Measurements from ENCODE around the gene NIM1K. TPM values are rescaled to one million over a fixed set of nuclear protein-coding genes. Genes with fewer than 3 reads are reported as not detected.

The NIM1K gene
- total and polyA plus RNA-seq, 3 donors from 2014 or later: 0.68 to 1.1 (median 0.79) TPM

DNA sequence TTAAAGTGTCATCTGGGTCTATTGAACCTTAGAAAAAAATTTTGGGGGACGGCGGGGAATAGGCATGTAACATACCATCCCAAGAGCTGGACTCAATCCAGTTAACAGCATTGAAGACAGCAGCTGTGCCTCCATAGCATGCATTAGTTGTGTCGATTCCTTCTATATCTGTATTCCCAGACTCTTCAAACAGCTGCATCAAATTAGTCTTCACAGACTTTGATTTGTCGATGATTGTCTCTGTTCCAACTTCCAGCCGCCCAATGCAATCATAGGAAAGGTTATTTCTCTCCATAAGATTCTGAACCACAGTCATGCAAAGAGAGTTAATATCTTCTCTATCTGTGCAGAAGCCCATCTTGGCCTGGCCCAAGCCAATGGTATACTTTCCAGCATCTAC, 106.4 kb downstream of the NIM1K start:
- no peak overlapping the region for H3K4me3 ChIP-seq
- intact Hi-C loops (cut with DNase I; ENCODE audit: low total_unique reads): no loop called here
- no peaks in the 10 kb centered on the region for H3K36me3 ChIP-seq (ENCODE audit: low read depth, missing control alignments)
- no peaks in the 10 kb centered on the region for H3K9me3 ChIP-seq
- TF ChIP-seq, protein P1, sequence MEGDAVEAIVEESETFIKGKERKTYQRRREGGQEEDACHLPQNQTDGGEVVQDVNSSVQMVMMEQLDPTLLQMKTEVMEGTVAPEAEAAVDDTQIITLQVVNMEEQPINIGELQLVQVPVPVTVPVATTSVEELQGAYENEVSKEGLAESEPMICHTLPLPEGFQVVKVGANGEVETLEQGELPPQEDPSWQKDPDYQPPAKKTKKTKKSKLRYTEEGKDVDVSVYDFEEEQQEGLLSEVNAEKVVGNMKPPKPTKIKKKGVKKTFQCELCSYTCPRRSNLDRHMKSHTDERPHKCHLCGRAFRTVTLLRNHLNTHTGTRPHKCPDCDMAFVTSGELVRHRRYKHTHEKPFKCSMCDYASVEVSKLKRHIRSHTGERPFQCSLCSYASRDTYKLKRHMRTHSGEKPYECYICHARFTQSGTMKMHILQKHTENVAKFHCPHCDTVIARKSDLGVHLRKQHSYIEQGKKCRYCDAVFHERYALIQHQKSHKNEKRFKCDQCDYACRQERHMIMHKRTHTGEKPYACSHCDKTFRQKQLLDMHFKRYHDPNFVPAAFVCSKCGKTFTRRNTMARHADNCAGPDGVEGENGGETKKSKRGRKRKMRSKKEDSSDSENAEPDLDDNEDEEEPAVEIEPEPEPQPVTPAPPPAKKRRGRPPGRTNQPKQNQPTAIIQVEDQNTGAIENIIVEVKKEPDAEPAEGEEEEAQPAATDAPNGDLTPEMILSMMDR (IDR thresholded peaks at IDR 0.05): no peak
- no peak for TF ChIP-seq POLR2A (IDR thresholded peaks at IDR 0.05)
- H3K27ac ChIP-seq: no peak overlapping the region
- H3K4me1 ChIP-seq: no peaks in the 10 kb centered on the region
- WGBS, 2 donors: 82 to 84% methylated on average over 5 of the region's 5 CpGs
- no peak for DNase-seq
- H3K27me3 ChIP-seq: no peaks in the 10 kb centered on the region

DNA sequence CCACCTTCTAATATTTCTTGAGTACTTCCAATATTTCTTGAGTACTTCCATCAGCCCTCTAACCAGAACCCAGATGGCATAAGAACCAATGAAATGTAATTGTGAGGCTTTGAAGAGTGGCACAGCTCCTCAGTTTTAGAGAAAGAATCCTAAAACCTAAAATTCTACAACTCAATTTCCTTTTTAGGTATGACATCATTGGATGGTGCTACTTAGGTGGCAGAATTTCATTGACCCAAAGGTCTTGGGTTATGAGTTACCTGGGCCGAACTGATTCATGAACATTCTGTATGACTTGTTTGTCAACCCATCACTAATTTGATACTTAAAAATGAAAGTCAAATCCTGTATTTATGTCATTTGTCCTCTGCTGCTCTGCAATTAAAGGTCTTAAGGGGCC, 108.1 kb downstream of the NIM1K start:
- no peaks in the 10 kb centered on the region for H3K4me1 ChIP-seq
- intact Hi-C loops (cut with DNase I; ENCODE audit: low total_unique reads): no loop called here
- WGBS, 2 donors: 79 to 88% methylated on average over 1 of the region's 1 CpG

DNA sequence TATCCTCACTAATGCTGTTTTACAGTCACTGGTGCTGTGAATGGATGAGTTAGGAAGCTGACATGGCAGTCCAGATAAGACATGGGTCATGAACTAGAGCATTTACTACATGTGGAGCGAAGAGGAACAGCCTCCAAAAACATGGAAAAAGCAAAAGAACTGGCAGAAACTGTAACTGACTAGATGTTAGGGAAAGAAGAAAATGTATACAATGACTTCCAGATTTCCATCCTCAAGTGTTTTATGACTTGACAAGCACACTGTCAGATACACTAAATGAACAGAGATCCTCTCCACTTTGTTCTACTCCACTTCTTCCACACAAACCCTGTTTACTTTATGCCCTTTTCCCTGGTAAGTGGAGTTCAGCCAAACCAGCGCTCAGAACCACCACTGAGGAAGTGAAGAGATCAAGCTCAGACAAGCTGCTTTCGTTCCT, 109.6 kb downstream of the NIM1K start:
- WGBS, 2 donors: 77 to 80% methylated on average over 3 of the region's 3 CpGs
- DNase-seq: no peak
- H3K27ac ChIP-seq: no peak overlapping the region

More for the DNA sequence above, 108.1 kb downstream of the NIM1K start:
- H3K4me3 ChIP-seq: no peak overlapping the region
- H3K27me3 ChIP-seq: no peaks in the 10 kb centered on the region
- H3K9me3 ChIP-seq: no peaks in the 10 kb centered on the region
- H3K36me3 ChIP-seq (ENCODE audit: low read depth, missing control alignments): no peaks in the 10 kb centered on the region
- DNase-seq: no peak
- H3K27ac ChIP-seq: no peak overlapping the region
- TF ChIP-seq POLR2A (IDR thresholded peaks at IDR 0.05): no peak
- TF ChIP-seq, protein P1 (IDR thresholded peaks at IDR 0.05): no peak

DNA sequence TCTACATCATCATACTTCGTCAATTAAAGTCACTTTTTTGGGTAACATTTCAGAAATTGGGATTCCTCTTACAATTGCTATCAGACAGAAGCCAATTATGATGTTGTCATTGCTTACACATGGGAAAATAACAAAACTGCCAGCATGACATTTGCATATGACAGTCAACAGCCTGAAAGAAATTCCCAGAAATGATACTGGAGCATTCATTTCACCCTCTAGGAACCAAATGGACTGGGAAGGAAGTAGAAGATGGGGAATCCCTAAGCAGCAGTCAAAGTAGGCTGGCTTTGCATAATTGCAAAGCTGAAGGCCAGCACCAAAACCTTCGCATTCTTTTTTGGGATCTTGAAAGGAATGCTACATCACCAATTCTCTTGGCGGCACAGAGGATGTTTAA, 110.5 kb downstream of the NIM1K start:
- WGBS, 2 donors: 92 to 98% methylated on average over 3 of the region's 3 CpGs
- DNase-seq: no peak
- Histone ChIP-seq H3K27me3 (no peaks in the 10 kb centered on the region), H3K4me3 (no peak overlapping the region), H3K36me3 (ENCODE audit: low read depth, missing control alignments) (no peaks in the 10 kb centered on the region), H3K9me3 (no peaks in the 10 kb centered on the region), H3K27ac (no peak overlapping the region), H3K4me1 (no peaks in the 10 kb centered on the region)
- TF ChIP-seq, protein P1 (IDR thresholded peaks at IDR 0.05): no peak
- TF ChIP-seq POLR2A (IDR thresholded peaks at IDR 0.05): no peak
- intact Hi-C loops (cut with DNase I; ENCODE audit: low total_unique reads): no loop called here

More for the DNA sequence above, 109.6 kb downstream of the NIM1K start:
- intact Hi-C loops (cut with DNase I; ENCODE audit: low total_unique reads): no loop called here
- TF ChIP-seq POLR2A (IDR thresholded peaks at IDR 0.05): no peak
- Histone ChIP-seq H3K4me1 (no peaks in the 10 kb centered on the region), H3K36me3 (ENCODE audit: low read depth, missing control alignments) (no peaks in the 10 kb centered on the region), H3K9me3 (no peaks in the 10 kb centered on the region), H3K27me3 (no peaks in the 10 kb centered on the region), H3K4me3 (no peak overlapping the region)

DNA sequence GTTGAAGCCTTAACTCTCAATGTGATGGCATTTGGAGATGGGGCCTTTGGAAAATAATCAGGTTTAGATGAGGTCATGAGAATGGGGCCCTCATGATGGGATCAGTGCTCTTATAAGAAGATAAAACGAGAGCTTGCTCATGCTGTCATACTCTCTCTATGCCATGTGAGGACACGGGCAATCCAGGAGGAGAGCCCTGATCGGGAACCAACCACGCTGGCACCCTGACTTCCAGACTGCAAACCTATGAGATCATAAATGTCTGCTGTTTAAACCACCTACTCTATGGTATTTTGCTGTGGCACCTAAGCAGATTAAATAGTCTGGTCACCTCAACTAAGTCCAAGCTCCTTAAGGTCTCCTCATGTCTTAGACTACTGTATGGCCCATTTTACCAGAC, 111.2 kb downstream of the NIM1K start:
- TF ChIP-seq, protein P1 (IDR thresholded peaks at IDR 0.05): no peak
- no peak for TF ChIP-seq POLR2A (IDR thresholded peaks at IDR 0.05)
- intact Hi-C loops (cut with DNase I; ENCODE audit: low total_unique reads): no loop called here
- H3K36me3 ChIP-seq (ENCODE audit: low read depth, missing control alignments): no peaks in the 10 kb centered on the region
- WGBS, 2 donors: 88 to 90% methylated on average over 4 of the region's 4 CpGs
- no peaks in the 10 kb centered on the region for H3K4me1 ChIP-seq
- H3K4me3 ChIP-seq: no peak overlapping the region
- H3K9me3 ChIP-seq: no peaks in the 10 kb centered on the region
- no peaks in the 10 kb centered on the region for H3K27me3 ChIP-seq
- no peak overlapping the region for H3K27ac ChIP-seq
- no peak for DNase-seq

Measured in testis (tissue), 3 donors.